ENCODE results near the gene RECQL. TPM values are rescaled to one million over a fixed set of nuclear protein-coding genes. Genes with fewer than 3 reads are reported as not detected.

The RECQL gene
- total and polyA plus RNA-seq, 9 of the 15 experiments (the other 6 are each of a cell fraction or from before 2014, with no cell fraction given): 22.2 to 44.7 (median 28.5) TPM

DNA sequence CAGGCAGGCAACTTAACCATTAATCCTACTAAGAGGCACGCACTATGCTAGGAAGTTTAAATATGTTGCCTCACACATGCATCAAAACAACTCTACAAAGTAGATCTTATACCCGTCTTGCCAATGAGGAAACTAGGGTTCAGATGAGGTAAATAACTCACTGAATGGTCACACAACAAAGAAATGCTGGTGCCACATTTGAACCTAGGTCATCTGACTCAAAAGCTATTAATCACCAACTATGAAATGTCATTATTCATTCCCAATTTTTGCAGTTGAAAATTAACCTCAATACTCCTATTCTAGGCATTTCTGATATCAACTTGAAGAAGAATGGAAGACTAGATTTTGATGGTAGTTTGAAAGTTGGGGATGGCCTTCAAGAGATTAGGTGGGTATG is 66.7 kb downstream of the RECQL start:
- CTCF ChIA-PET (ENCODE audit: low intra/inter-chr PET ratio): no interaction called here
- FAIRE-seq: no peak
- WGBS (ENCODE audit: insufficient coverage, low coverage, missing lambda C conversion rate): 63% methylated on average over 2 of the region's 2 CpGs

More for the DNA sequence above, 66.7 kb downstream of the RECQL start:
- Histone ChIP-seq H3K9ac (ENCODE audit: insufficient read depth in 1 of 2, low read depth in 2 of 2, low read length in 2 of 2) (no peak overlapping the region), H3K36me3 (ENCODE audit: control insufficient read depth, insufficient read depth, low read length) (no peaks in the 10 kb centered on the region), H3K4me1 (replicated peaks in 1 of 2; ENCODE audit: control insufficient read depth in 2 of 2, insufficient read depth in 2 of 2, low read length in 2 of 2) (peaks cover 0 to 6% of the 10 kb centered on the region in 2 experiments; a peak in 2 of 5 replicates), H2AFZ (ENCODE audit: low read depth, low read length) (no peak overlapping the region), H3K27ac (ENCODE audit: extremely low read depth, low read depth, low read length) (no peak overlapping the region), H3K27me3 (ENCODE audit: control insufficient read depth in 2 of 2, insufficient read depth in 2 of 2, low read length in 2 of 2) (no peaks in the 10 kb centered on the region), H3K9me3 (replicated peaks; ENCODE audit: control insufficient read depth, insufficient read depth, low read depth, low read length) (no peaks in the 10 kb centered on the region), H3K4me3 (no peak overlapping the region), H3K79me2 (ENCODE audit: control insufficient read depth, insufficient read depth, low read length) (peaks cover 15% of the 10 kb centered on the region), H3K4me2 (ENCODE audit: insufficient read depth, low read length) (no peak overlapping the region), H4K20me1 (replicated peaks; ENCODE audit: control insufficient read depth, insufficient read depth, low read length) (no peaks in the 10 kb centered on the region), H3K9me1 (ENCODE audit: control insufficient read depth, insufficient read depth, low read length) (no peaks in the 10 kb centered on the region)
- TF ChIP-seq, protein P1, sequence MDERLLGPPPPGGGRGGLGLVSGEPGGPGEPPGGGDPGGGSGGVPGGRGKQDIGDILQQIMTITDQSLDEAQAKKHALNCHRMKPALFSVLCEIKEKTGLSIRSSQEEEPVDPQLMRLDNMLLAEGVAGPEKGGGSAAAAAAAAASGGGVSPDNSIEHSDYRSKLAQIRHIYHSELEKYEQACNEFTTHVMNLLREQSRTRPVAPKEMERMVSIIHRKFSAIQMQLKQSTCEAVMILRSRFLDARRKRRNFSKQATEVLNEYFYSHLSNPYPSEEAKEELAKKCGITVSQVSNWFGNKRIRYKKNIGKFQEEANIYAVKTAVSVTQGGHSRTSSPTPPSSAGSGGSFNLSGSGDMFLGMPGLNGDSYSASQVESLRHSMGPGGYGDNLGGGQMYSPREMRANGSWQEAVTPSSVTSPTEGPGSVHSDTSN (CRISPR knock-in tag; IDR thresholded peaks at IDR 0.05; ENCODE audit: low read depth): no peak
- TF ChIP-seq, protein P1 (tag; conservative IDR thresholded peaks at IDR 0.05; ENCODE audit: low read depth): peak; percentile 50; the same call in 1 of the 2 replicates
- TF ChIP-seq MEIS2 (IDR thresholded peaks at IDR 0.05; ENCODE audit: partially characterized antibody): peak; percentile 56
- TF ChIP-seq, protein P2, sequence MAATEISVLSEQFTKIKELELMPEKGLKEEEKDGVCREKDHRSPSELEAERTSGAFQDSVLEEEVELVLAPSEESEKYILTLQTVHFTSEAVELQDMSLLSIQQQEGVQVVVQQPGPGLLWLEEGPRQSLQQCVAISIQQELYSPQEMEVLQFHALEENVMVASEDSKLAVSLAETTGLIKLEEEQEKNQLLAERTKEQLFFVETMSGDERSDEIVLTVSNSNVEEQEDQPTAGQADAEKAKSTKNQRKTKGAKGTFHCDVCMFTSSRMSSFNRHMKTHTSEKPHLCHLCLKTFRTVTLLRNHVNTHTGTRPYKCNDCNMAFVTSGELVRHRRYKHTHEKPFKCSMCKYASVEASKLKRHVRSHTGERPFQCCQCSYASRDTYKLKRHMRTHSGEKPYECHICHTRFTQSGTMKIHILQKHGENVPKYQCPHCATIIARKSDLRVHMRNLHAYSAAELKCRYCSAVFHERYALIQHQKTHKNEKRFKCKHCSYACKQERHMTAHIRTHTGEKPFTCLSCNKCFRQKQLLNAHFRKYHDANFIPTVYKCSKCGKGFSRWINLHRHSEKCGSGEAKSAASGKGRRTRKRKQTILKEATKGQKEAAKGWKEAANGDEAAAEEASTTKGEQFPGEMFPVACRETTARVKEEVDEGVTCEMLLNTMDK (IDR thresholded peaks at IDR 0.05; ENCODE audit: borderline replicate concordance, insufficient read depth, low read depth, low read length, poor library complexity, severe bottlenecking): no peak
- POLR2A ChIA-PET: interaction anchor here (0.7 kb wide), 1 partner anchor 31 kb away, joined by 3 read pairs; no protein-coding TSS in a partner anchor
- DNase-seq (ENCODE audit: extremely low read depth in 1 of 4, low spot score in 3 of 4): no peak
- in situ Hi-C loops (cut with MboI): loop anchor here (5.0 kb wide), 1 partner anchor 122 kb away; no protein-coding TSS in a partner anchor
- intact Hi-C loops (cut with micrococcal nuclease): loop anchor here (5.0 kb wide), 1 partner anchor 248 kb away; no protein-coding TSS in a partner anchor
- no peak for ATAC-seq
- no TSS peak for BruUV-seq (replicated peaks)
